Measurements from ENCODE around the gene ZNF197. TPM values are rescaled to one million over a fixed set of nuclear protein-coding genes. Genes with fewer than 3 reads are reported as not detected.
"Not testable (repeated sequence)": the region's sequence is repeated elsewhere in the genome, so short reads cannot be mapped to it uniquely, and the experiment has no call there.

ZNF197 gene
- total and polyA plus RNA-seq, 2 of the 8 experiments (the other 6 are each of a cell fraction or from before 2014, with no cell fraction given): 3.9 to 16.8 TPM

DNA sequence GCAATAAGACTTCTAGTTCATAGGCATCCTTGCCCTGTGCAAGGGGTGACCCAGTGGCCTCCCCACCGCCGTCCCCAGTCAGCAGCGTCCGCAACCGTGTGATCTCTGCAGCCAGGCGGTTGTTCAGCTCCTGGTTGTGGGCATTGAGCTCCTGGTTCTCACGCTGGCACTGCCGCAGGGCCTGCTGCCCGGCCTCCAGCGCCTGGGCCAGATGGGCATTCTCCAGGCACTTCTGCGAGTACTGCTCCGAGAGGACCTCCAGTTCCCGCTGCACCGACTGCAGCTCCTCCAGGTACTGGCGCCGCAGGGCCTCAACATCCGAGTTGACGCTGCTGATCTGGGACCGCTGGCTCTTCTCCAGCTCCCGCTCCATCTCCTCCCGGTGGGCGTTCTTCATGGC, 46.5 kb upstream of the ZNF197 start:
- not testable (repeated sequence) for H3K9ac ChIP-seq (replicated peaks in 1 of 4; ENCODE audit: extremely low read depth in 1 of 4, low read depth in 3 of 4, low read length in 3 of 4); H2BK5ac ChIP-seq (ENCODE audit: low read depth, low read length); H4K20me1 ChIP-seq (replicated peaks in 1 of 2; ENCODE audit: control insufficient read depth in 1 of 2, insufficient read depth in 2 of 2, low read length in 2 of 2); H3K4me1 ChIP-seq (replicated peaks in 1 of 4; ENCODE audit: control insufficient read depth in 3 of 4, insufficient read depth in 4 of 4, low read length in 3 of 4); H2BK120ac ChIP-seq (replicated peaks; ENCODE audit: low read depth, low read length); H2BK20ac ChIP-seq (ENCODE audit: low read length); H3K23me2 ChIP-seq (ENCODE audit: low read depth, low read length); H3K14ac ChIP-seq (ENCODE audit: insufficient read length); H3K9me3 ChIP-seq (ENCODE audit: insufficient read depth in 2 of 2, low read depth in 1 of 2, low read length in 1 of 2); DNase-seq (ENCODE audit: low read depth in 1 of 2, low spot score in 2 of 2); H3K4me3 ChIP-seq (ENCODE audit: extremely low read depth in 1 of 4, insufficient read depth in 2 of 4, low read depth in 3 of 4, low read length in 4 of 4); H3K4ac ChIP-seq (replicated peaks; ENCODE audit: insufficient read length, low read depth, low read length); H3K27me3 ChIP-seq (replicated peaks in 1 of 4; ENCODE audit: control insufficient read depth in 3 of 4, extremely low read depth in 1 of 4, insufficient read depth in 3 of 4, low read length in 3 of 4); H3K23ac ChIP-seq (ENCODE audit: insufficient read length); H3K18ac ChIP-seq (ENCODE audit: extremely low read depth, low read length); H3K56ac ChIP-seq (replicated peaks; ENCODE audit: insufficient read length, low read depth, low read length); H3K4me2 ChIP-seq (ENCODE audit: insufficient read depth in 1 of 2, low read depth in 2 of 2, low read length in 2 of 2); H2AK5ac ChIP-seq (ENCODE audit: low read depth, low read length); H4K8ac ChIP-seq (ENCODE audit: extremely low read depth, insufficient read depth, low read length); H3K79me2 ChIP-seq (ENCODE audit: control insufficient read depth in 1 of 2, insufficient read depth in 2 of 2, low read length in 2 of 2); H2AFZ ChIP-seq (ENCODE audit: low read length); H4K91ac ChIP-seq (replicated peaks; ENCODE audit: insufficient read length, low read length); H3K27ac ChIP-seq (ENCODE audit: low read depth, low read length); FAIRE-seq; H2BK12ac ChIP-seq (ENCODE audit: low read depth, low read length); H4K5ac ChIP-seq (ENCODE audit: insufficient read length, low read depth, low read length); H2BK15ac ChIP-seq (ENCODE audit: low read length); H3K79me1 ChIP-seq (ENCODE audit: low read depth, low read length)
- H3K36me3 ChIP-seq (ENCODE audit: control insufficient read depth in 2 of 4, insufficient read depth in 4 of 4, low read length in 3 of 4): peaks cover 0 to 11% (median 0%) of the 10 kb centered on the region in 4 experiments; a peak in 3 of 8 replicates
- CTCF ChIA-PET (ENCODE audit: partially characterized antibody): interaction anchor here (1.1 kb wide), 1 partner anchor 134 kb away, joined by 3 read pairs; the partner anchor contains the start of gene ZNF502
- WGBS, 2 experiments (ENCODE audit: extremely low coverage in 1 of 2, insufficient coverage in 1 of 2, insufficient read length in 1 of 2, insufficient replicate concordance in 2 of 2, low coverage in 1 of 2, low lambda C conversion rate in 2 of 2, missing lambda C conversion rate in 1 of 2): 86% methylated on average over 16 of the region's 22 CpGs; no CpG with 5 or more reads in 1 of the 2 experiments
- POLR2A ChIA-PET (ENCODE audit: partially characterized antibody): interaction anchor here (1.5 kb wide), 1 partner anchor 22 kb away, joined by 3 read pairs; no protein-coding TSS in a partner anchor

DNA sequence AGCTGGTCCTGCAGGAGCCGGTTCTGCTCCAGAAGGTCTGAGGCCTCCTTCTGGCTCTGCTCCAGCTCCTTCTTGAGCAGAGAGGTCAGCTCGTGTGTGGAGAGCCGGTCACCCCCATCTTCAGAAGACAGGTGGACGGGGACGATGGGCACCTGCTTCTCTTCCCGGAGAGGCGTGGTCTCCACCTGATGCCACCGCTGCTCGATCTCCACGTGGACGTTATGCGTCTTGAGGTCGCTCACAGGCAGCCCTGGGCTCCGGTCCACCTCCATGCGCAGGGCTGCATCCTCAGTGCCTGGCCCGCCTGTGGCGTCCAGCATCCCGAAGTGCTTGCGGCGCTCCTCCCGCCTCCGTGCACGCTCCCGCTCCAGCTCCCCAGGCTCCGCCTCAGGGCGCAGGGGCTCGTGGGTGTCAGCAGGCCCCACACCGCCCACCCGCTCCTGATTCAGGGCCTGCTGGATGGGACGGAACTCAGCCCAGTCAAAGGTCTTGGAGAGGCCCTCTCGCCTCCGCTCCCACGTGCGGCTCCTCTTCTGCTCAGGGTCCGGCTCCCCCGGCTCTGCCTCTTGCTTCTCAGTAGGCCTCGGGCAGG, 45.8 kb upstream of the ZNF197 start:
- not testable (repeated sequence) for H3K4me2 ChIP-seq (ENCODE audit: insufficient read depth in 1 of 2, low read depth in 2 of 2, low read length in 2 of 2); H3K27me3 ChIP-seq (replicated peaks in 1 of 4; ENCODE audit: control insufficient read depth in 3 of 4, extremely low read depth in 1 of 4, insufficient read depth in 3 of 4, low read length in 3 of 4); H3K9ac ChIP-seq (replicated peaks in 1 of 4; ENCODE audit: extremely low read depth in 1 of 4, low read depth in 3 of 4, low read length in 3 of 4); H3K4me1 ChIP-seq (replicated peaks in 1 of 4; ENCODE audit: control insufficient read depth in 3 of 4, insufficient read depth in 4 of 4, low read length in 3 of 4); H3K14ac ChIP-seq (ENCODE audit: insufficient read length); H2BK15ac ChIP-seq (ENCODE audit: low read length); H3K56ac ChIP-seq (replicated peaks; ENCODE audit: insufficient read length, low read depth, low read length); H2BK120ac ChIP-seq (replicated peaks; ENCODE audit: low read depth, low read length); H4K5ac ChIP-seq (ENCODE audit: insufficient read length, low read depth, low read length); H2BK5ac ChIP-seq (ENCODE audit: low read depth, low read length); H2BK12ac ChIP-seq (ENCODE audit: low read depth, low read length); H3K4ac ChIP-seq (replicated peaks; ENCODE audit: insufficient read length, low read depth, low read length); FAIRE-seq; H3K79me1 ChIP-seq (ENCODE audit: low read depth, low read length); H4K20me1 ChIP-seq (replicated peaks in 1 of 2; ENCODE audit: control insufficient read depth in 1 of 2, insufficient read depth in 2 of 2, low read length in 2 of 2); H3K79me2 ChIP-seq (ENCODE audit: control insufficient read depth in 1 of 2, insufficient read depth in 2 of 2, low read length in 2 of 2); H2BK20ac ChIP-seq (ENCODE audit: low read length); DNase-seq (ENCODE audit: low read depth in 1 of 2, low spot score in 2 of 2); H2AFZ ChIP-seq (ENCODE audit: low read length); H2AK5ac ChIP-seq (ENCODE audit: low read depth, low read length); H3K23me2 ChIP-seq (ENCODE audit: low read depth, low read length); H4K8ac ChIP-seq (ENCODE audit: extremely low read depth, insufficient read depth, low read length); H3K9me3 ChIP-seq (ENCODE audit: insufficient read depth in 2 of 2, low read depth in 1 of 2, low read length in 1 of 2); H3K27ac ChIP-seq (ENCODE audit: low read depth, low read length); H3K23ac ChIP-seq (ENCODE audit: insufficient read length); H3K18ac ChIP-seq (ENCODE audit: extremely low read depth, low read length); H3K4me3 ChIP-seq (ENCODE audit: extremely low read depth in 1 of 4, insufficient read depth in 2 of 4, low read depth in 3 of 4, low read length in 4 of 4); H4K91ac ChIP-seq (replicated peaks; ENCODE audit: insufficient read length, low read length)
- 95% methylated on average over 17 of the region's 37 CpGs; no CpG with 5 or more reads in 1 of the 2 experiments for WGBS, 2 experiments (ENCODE audit: extremely low coverage in 1 of 2, insufficient coverage in 1 of 2, insufficient read length in 1 of 2, insufficient replicate concordance in 2 of 2, low coverage in 1 of 2, low lambda C conversion rate in 2 of 2, missing lambda C conversion rate in 1 of 2)
- peaks cover 0 to 11% (median 0%) of the 10 kb centered on the region in 4 experiments; a peak in 3 of 8 replicates for H3K36me3 ChIP-seq (ENCODE audit: control insufficient read depth in 2 of 4, insufficient read depth in 4 of 4, low read length in 3 of 4)
- ChIA-PET CTCF (ENCODE audit: partially characterized antibody) (interaction anchor here (0.5 kb wide), 1 partner anchor 145 kb away, joined by 3 read pairs; no protein-coding TSS in a partner anchor), POLR2A (ENCODE audit: partially characterized antibody) (interaction anchor here (1.5 kb wide), 1 partner anchor 23 kb away, joined by 3 read pairs; no protein-coding TSS in a partner anchor)
